Measurements from ENCODE around the gene ELF2. TPM values are rescaled to one million over a fixed set of nuclear protein-coding genes. Genes with fewer than 3 reads are reported as not detected.

The ELF2 gene
- polyA plus RNA-seq, 3 donors, result 14.0 to 34.3 (median 18.9) TPM

DNA sequence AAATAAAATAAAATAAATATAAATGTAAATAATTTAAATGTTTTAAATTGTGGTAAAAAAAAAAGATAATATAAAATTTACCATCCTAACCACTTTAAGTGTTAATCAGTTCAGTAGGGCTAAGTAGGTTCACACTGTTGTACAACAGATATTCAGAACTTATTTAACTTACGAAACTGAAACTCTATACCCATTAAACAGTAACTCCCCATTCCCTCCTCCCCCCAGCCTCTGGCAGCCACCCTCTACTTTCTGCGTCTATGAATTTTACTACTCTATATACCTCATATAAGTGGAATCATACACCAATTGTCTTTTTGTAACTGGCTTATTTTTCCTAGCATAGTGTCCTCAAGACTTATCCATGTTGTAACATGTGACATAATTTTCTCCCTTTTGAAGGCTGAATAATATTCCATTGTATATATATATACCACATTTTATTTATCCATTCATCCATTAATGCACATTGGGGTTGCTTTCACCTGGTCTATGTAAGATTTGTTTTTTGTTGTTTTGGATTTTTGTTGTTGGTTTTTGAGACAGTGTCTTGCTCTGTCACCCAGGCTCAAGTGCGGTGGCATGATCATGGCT lies 32.5 kb upstream of the ELF2 start:
- peak overlapping the region in 1 of 2 donors; percentile 90 for H3K27ac ChIP-seq (ENCODE audit: low read depth in 1 of 2, low read length in 2 of 2)
- H3K4me1 Mint-ChIP-seq, result peaks cover 50% of the 10 kb centered on the region

GRCh38 chr4:139208404-139208945 lies 31.5 kb upstream of the ELF2 start:
- H4K20me1 ChIP-seq (ENCODE audit: insufficient read depth, low read length), result no peaks in the 10 kb centered on the region
- no peaks in the 10 kb centered on the region for H3K27me3 ChIP-seq (ENCODE audit: control insufficient read depth in 2 of 2, insufficient read depth in 2 of 2, low read length in 2 of 2)
- peaks cover 0 to 2% (median 0%) of the 10 kb centered on the region in 7 donors for H3K9me3 Mint-ChIP-seq
- peak; percentile 94 to 98 (median 98) for DNase-seq
- peaks cover 0 to 2% (median 0%) of the 10 kb centered on the region in 3 donors for H3K27me3 Mint-ChIP-seq (ENCODE audit: low read depth in 3 of 3)
- TF ChIP-seq CTCF (IDR thresholded peaks at IDR 0.05), result no peak
- H3K4me1 Mint-ChIP-seq, result peaks cover 39% of the 10 kb centered on the region
- no peak overlapping the region for H3K4me3 ChIP-seq (replicated peaks in 1 of 3; ENCODE audit: low read depth in 2 of 3, low read length in 3 of 3)
- WGBS (ENCODE audit: insufficient coverage), result no CpG with 5 or more reads among the region's 3 CpGs
- peak overlapping the region; percentile 91 to 92 for H3K27ac ChIP-seq (ENCODE audit: low read depth in 1 of 2, low read length in 2 of 2)
- H3K4me1 ChIP-seq (ENCODE audit: control insufficient read depth in 1 of 2, insufficient read depth in 2 of 2, low read length in 2 of 2), result peaks cover 39 to 49% of the 10 kb centered on the region in 2 donors
- H3K36me3 ChIP-seq (replicated peaks in 1 of 2; ENCODE audit: control insufficient read depth in 1 of 2, insufficient read depth in 2 of 2, low read length in 2 of 2), result no peaks in the 10 kb centered on the region
- H3K4me2 ChIP-seq (replicated peaks; ENCODE audit: extremely low read depth, low read length, poor library complexity, severe bottlenecking), result no peak overlapping the region
- no peak overlapping the region for H3K9ac ChIP-seq (ENCODE audit: insufficient read depth, low read length, poor library complexity, severe bottlenecking)
- intact Hi-C loops (cut with micrococcal nuclease), result loop anchor here in 1 of 2 donors (10.0 kb wide), 1 partner anchor 346 kb away; the partner anchor contains the start of gene SETD7
- no peaks in the 10 kb centered on the region for H3K9me3 ChIP-seq (replicated peaks in 1 of 2; ENCODE audit: control insufficient read depth in 1 of 2, insufficient read depth in 1 of 2, low read length in 2 of 2)
- no peak overlapping the region for H3K4me3 Mint-ChIP-seq
- no peaks in the 10 kb centered on the region for H3K79me2 ChIP-seq (ENCODE audit: insufficient read depth, low read length)
- peak overlapping the region; percentile 96 to 99 (median 99) for H3K27ac Mint-ChIP-seq
- no peak overlapping the region for H2AFZ ChIP-seq (ENCODE audit: insufficient read depth, low read depth, low read length, poor library complexity, severe bottlenecking)
- peaks cover 0 to 2% of the 10 kb centered on the region in 2 donors for H3K36me3 Mint-ChIP-seq

More for the DNA sequence above, 32.5 kb upstream of the ELF2 start:
- H4K20me1 ChIP-seq (ENCODE audit: insufficient read depth, low read length), result no peaks in the 10 kb centered on the region
- DNase-seq, result no peak
- no peaks in the 10 kb centered on the region for H3K36me3 ChIP-seq (replicated peaks in 1 of 2; ENCODE audit: control insufficient read depth in 1 of 2, insufficient read depth in 2 of 2, low read length in 2 of 2)
- H3K9me3 ChIP-seq (replicated peaks in 1 of 2; ENCODE audit: control insufficient read depth in 1 of 2, insufficient read depth in 1 of 2, low read length in 2 of 2), result no peaks in the 10 kb centered on the region
- H3K4me3 Mint-ChIP-seq, result no peak overlapping the region
- H3K4me2 ChIP-seq (replicated peaks; ENCODE audit: extremely low read depth, low read length, poor library complexity, severe bottlenecking), result no peak overlapping the region
- H3K36me3 Mint-ChIP-seq, result peaks cover 0 to 2% of the 10 kb centered on the region in 2 donors
- intact Hi-C loops (cut with micrococcal nuclease), result loop anchor here in 1 of 2 donors (5.0 to 10.0 kb wide), 2 partner anchors 32 to 345 kb away; partner anchors contain the start of genes ELF2 and SETD7
- TF ChIP-seq CTCF (IDR thresholded peaks at IDR 0.05), result no peak
- H3K4me1 ChIP-seq (ENCODE audit: control insufficient read depth in 1 of 2, insufficient read depth in 2 of 2, low read length in 2 of 2), result peaks cover 50 to 60% of the 10 kb centered on the region in 2 donors
- H3K27me3 ChIP-seq (ENCODE audit: control insufficient read depth in 2 of 2, insufficient read depth in 2 of 2, low read length in 2 of 2), result no peaks in the 10 kb centered on the region
- H3K9ac ChIP-seq (ENCODE audit: insufficient read depth, low read length, poor library complexity, severe bottlenecking), result no peak overlapping the region
- peak overlapping the region in 6 of 7 donors; percentile 21 to 97 (median 76) for H3K27ac Mint-ChIP-seq
- peaks cover 0 to 2% (median 0%) of the 10 kb centered on the region in 3 donors for H3K27me3 Mint-ChIP-seq (ENCODE audit: low read depth in 3 of 3)
- peaks cover 0 to 2% (median 0%) of the 10 kb centered on the region in 7 donors for H3K9me3 Mint-ChIP-seq
- no peaks in the 10 kb centered on the region for H3K79me2 ChIP-seq (ENCODE audit: insufficient read depth, low read length)
- no peak overlapping the region for H3K4me3 ChIP-seq (replicated peaks in 1 of 3; ENCODE audit: low read depth in 2 of 3, low read length in 3 of 3)
- no peak overlapping the region for H2AFZ ChIP-seq (ENCODE audit: insufficient read depth, low read depth, low read length, poor library complexity, severe bottlenecking)
- WGBS (ENCODE audit: insufficient coverage), result no CpG with 5 or more reads among the region's 3 CpGs
